ENCODE results near the gene BEAN1. TPM values are rescaled to one million over a fixed set of nuclear protein-coding genes. Genes with fewer than 3 reads are reported as not detected.

Gene BEAN1
- total RNA-seq, 1 donor from 2014 or later, result not detected

GRCh38 chr16:66508914-66509496 lies 81.9 kb downstream of the BEAN1 start:
- no peak overlapping the region for H3K4me3 ChIP-seq
- H3K4me1 ChIP-seq, result peaks cover 23 to 61% of the 10 kb centered on the region in 2 donors
- intact Hi-C loops (cut with DNase I), result no loop called here
- no peak for TF ChIP-seq CTCF (IDR thresholded peaks at IDR 0.05)
- H3K27ac ChIP-seq, result peak overlapping the region; percentile 98 to 99
- H3K27me3 ChIP-seq, result no peaks in the 10 kb centered on the region
- peak in 1 of 2 donors; percentile 60 for DNase-seq (ENCODE audit: low spot score in 2 of 2)
- no peaks in the 10 kb centered on the region for H3K36me3 ChIP-seq
- no peaks in the 10 kb centered on the region for H3K9me3 ChIP-seq

- Histone ChIP-seq H3K9me3 (no peaks in the 10 kb centered on the region), H3K27ac (peak overlapping the region; percentile 98 to 99), H3K27me3 (no peaks in the 10 kb centered on the region), H3K4me1 (peaks cover 23 to 61% of the 10 kb centered on the region in 2 donors), H3K36me3 (no peaks in the 10 kb centered on the region), H3K4me3 (no peak overlapping the region)
- no peak for TF ChIP-seq CTCF (IDR thresholded peaks at IDR 0.05)
- DNase-seq (ENCODE audit: low spot score in 2 of 2), result peak in 1 of 2 donors; percentile 62
- intact Hi-C loops (cut with DNase I), result no loop called here
Observed at GRCh38 chr16:66509576-66509975, 82.5 kb downstream of the BEAN1 start.

GRCh38 chr16:66510298-66510697 lies 83.2 kb downstream of the BEAN1 start:
- DNase-seq (ENCODE audit: low spot score in 2 of 2), result peak in 1 of 2 donors; percentile 63
- intact Hi-C loops (cut with DNase I), result no loop called here
- no peak for TF ChIP-seq CTCF (IDR thresholded peaks at IDR 0.05)
- peak overlapping the region; percentile 98 to 99 for H3K27ac ChIP-seq
- H3K4me3 ChIP-seq, result no peak overlapping the region
- H3K36me3 ChIP-seq, result no peaks in the 10 kb centered on the region
- H3K9me3 ChIP-seq, result no peaks in the 10 kb centered on the region
- H3K4me1 ChIP-seq, result peaks cover 23 to 62% of the 10 kb centered on the region in 2 donors
- no peaks in the 10 kb centered on the region for H3K27me3 ChIP-seq

GRCh38 chr16:66510711-66511601 lies 83.9 kb downstream of the BEAN1 start:
- TF ChIP-seq CTCF (IDR thresholded peaks at IDR 0.05), result no peak
- peak overlapping the region; percentile 98 to 99 for H3K27ac ChIP-seq
- peak in 1 of 2 donors; percentile 78 for DNase-seq (ENCODE audit: low spot score in 2 of 2)
- H3K36me3 ChIP-seq, result no peaks in the 10 kb centered on the region
- peak overlapping the region in 1 of 2 donors; percentile 35 for H3K4me3 ChIP-seq
- peaks cover 25 to 69% of the 10 kb centered on the region in 2 donors for H3K4me1 ChIP-seq
- H3K9me3 ChIP-seq, result no peaks in the 10 kb centered on the region
- no peaks in the 10 kb centered on the region for H3K27me3 ChIP-seq
- intact Hi-C loops (cut with DNase I), result no loop called here

GRCh38 chr16:66511602-66512271 lies 84.6 kb downstream of the BEAN1 start:
- H3K27ac ChIP-seq, result peak overlapping the region; percentile 98 to 99
- intact Hi-C loops (cut with DNase I), result no loop called here
- TF ChIP-seq CTCF (IDR thresholded peaks at IDR 0.05), result peak in 2 of 3 experiments; percentile 14 to 24
- H3K4me3 ChIP-seq, result peak overlapping the region in 1 of 2 donors; percentile 35
- no peaks in the 10 kb centered on the region for H3K27me3 ChIP-seq
- DNase-seq (ENCODE audit: low spot score in 2 of 2), result peak in 1 of 2 donors; percentile 81
- peaks cover 31 to 76% of the 10 kb centered on the region in 2 donors for H3K4me1 ChIP-seq
- H3K9me3 ChIP-seq, result no peaks in the 10 kb centered on the region
- no peaks in the 10 kb centered on the region for H3K36me3 ChIP-seq

Data from ascending aorta (tissue), 2 donors.